Measurements from ENCODE around the gene NSMF. TPM values are rescaled to one million over a fixed set of nuclear protein-coding genes. Genes with fewer than 3 reads are reported as not detected.

Gene NSMF
- polyA plus RNA-seq, 1 donor (not counting 4 experiments of a cell fraction or from before 2014, with no cell fraction given): 29.5 TPM

- DNase-seq (ENCODE audit: low read depth, low spot score) (no peak), FAIRE-seq (no peak)
- TF ChIP-seq EZH2 (IDR thresholded peaks at IDR 0.05; ENCODE audit: low read length) (no peak), CTCF (optimal IDR thresholded peaks at IDR 0.05 in 1 of 3, IDR thresholded peaks at IDR 0.05 in 1 of 3, conservative IDR thresholded peaks at IDR 0.05 in 1 of 3; ENCODE audit: extremely low read depth in 1 of 3, insufficient read depth in 2 of 3, low read length in 3 of 3) (no peak)
- H2AFZ ChIP-seq (ENCODE audit: control insufficient read depth, low read length): no peak overlapping the region
- no peaks in the 10 kb centered on the region for H3K9me1 ChIP-seq (ENCODE audit: control insufficient read depth, extremely low read depth, insufficient read depth, low read length)
- H3K4me2 ChIP-seq (ENCODE audit: control insufficient read depth, extremely low read depth, insufficient read depth, low read depth, low read length): no peak overlapping the region
- no peak overlapping the region for H3K4me3 ChIP-seq (ENCODE audit: control insufficient read depth in 2 of 3, extremely low read depth in 1 of 3, insufficient read depth in 2 of 3, low read depth in 1 of 3, low read length in 3 of 3)
- H3K27me3 ChIP-seq (ENCODE audit: control insufficient read depth, extremely low read depth, insufficient read depth, low read length): peaks cover 20% of the 10 kb centered on the region
- H3K4me1 ChIP-seq (ENCODE audit: control insufficient read depth, extremely low read depth, insufficient read depth, low read length): no peaks in the 10 kb centered on the region
- no peak overlapping the region for H3K27ac ChIP-seq (ENCODE audit: control insufficient read depth, insufficient read depth, low read length)
- dilution Hi-C loops (cut with MboI; ENCODE audit: extremely low pct_ligation_motif_present, low sequenced_read_pairs): no loop called here
- no peaks in the 10 kb centered on the region for H3K9me3 ChIP-seq (ENCODE audit: control insufficient read depth, low read depth, low read length)
- no peak overlapping the region for H3K9ac ChIP-seq (ENCODE audit: control insufficient read depth, extremely low read depth, insufficient read depth, low read length)
- no peaks in the 10 kb centered on the region for H3K36me3 ChIP-seq (ENCODE audit: control insufficient read depth in 2 of 2, extremely low read depth in 1 of 2, insufficient read depth in 2 of 2, low read length in 2 of 2)
- H4K20me1 ChIP-seq (ENCODE audit: control insufficient read depth, extremely low read depth, insufficient read depth, low read length): no peaks in the 10 kb centered on the region
- no peaks in the 10 kb centered on the region for H3K79me2 ChIP-seq (ENCODE audit: control insufficient read depth, insufficient read depth, low read length)
Measured at GRCh38 chr9:137435381-137435891, 23.7 kb downstream of the NSMF start.

GRCh38 chr9:137434498-137435380, 24.4 kb downstream of the NSMF start:
- Histone ChIP-seq H3K9me3 (ENCODE audit: control insufficient read depth, low read depth, low read length) (no peaks in the 10 kb centered on the region), H3K4me2 (ENCODE audit: control insufficient read depth, extremely low read depth, insufficient read depth, low read depth, low read length) (no peak overlapping the region), H3K9me1 (ENCODE audit: control insufficient read depth, extremely low read depth, insufficient read depth, low read length) (no peaks in the 10 kb centered on the region), H3K36me3 (ENCODE audit: control insufficient read depth in 2 of 2, extremely low read depth in 1 of 2, insufficient read depth in 2 of 2, low read length in 2 of 2) (no peaks in the 10 kb centered on the region), H3K9ac (ENCODE audit: control insufficient read depth, extremely low read depth, insufficient read depth, low read length) (no peak overlapping the region), H3K79me2 (ENCODE audit: control insufficient read depth, insufficient read depth, low read length) (no peaks in the 10 kb centered on the region), H3K27ac (ENCODE audit: control insufficient read depth, insufficient read depth, low read length) (no peak overlapping the region), H3K4me1 (ENCODE audit: control insufficient read depth, extremely low read depth, insufficient read depth, low read length) (no peaks in the 10 kb centered on the region), H2AFZ (ENCODE audit: control insufficient read depth, low read length) (no peak overlapping the region), H4K20me1 (ENCODE audit: control insufficient read depth, extremely low read depth, insufficient read depth, low read length) (no peaks in the 10 kb centered on the region), H3K4me3 (ENCODE audit: control insufficient read depth in 2 of 3, extremely low read depth in 1 of 3, insufficient read depth in 2 of 3, low read depth in 1 of 3, low read length in 3 of 3) (no peak overlapping the region), H3K27me3 (ENCODE audit: control insufficient read depth, extremely low read depth, insufficient read depth, low read length) (peaks cover 20% of the 10 kb centered on the region)
- FAIRE-seq (no peak), DNase-seq (ENCODE audit: low read depth, low spot score) (no peak)
- TF ChIP-seq CTCF (optimal IDR thresholded peaks at IDR 0.05 in 1 of 3, IDR thresholded peaks at IDR 0.05 in 1 of 3, conservative IDR thresholded peaks at IDR 0.05 in 1 of 3; ENCODE audit: extremely low read depth in 1 of 3, insufficient read depth in 2 of 3, low read length in 3 of 3) (no peak), EZH2 (IDR thresholded peaks at IDR 0.05; ENCODE audit: low read length) (no peak)
- dilution Hi-C loops (cut with MboI; ENCODE audit: extremely low pct_ligation_motif_present, low sequenced_read_pairs): no loop called here

Data from keratinocyte (primary cell).